A549 (cell line): Measurements from ENCODE around the gene CYP2R1. TPM values are rescaled to one million over a fixed set of nuclear protein-coding genes. Genes with fewer than 3 reads are reported as not detected.

ENCODE experiments used
- ATAC-seq, 2 experiments: fragments of 200-7000 bp in 1 of 2; fragments of >200 bp in 1 of 2; cut with Nextera tagmentation in 1 of 2; cut with Tn5 transposase in 1 of 2; 3 replicates each; pipeline versions ENCODE4 v1.8.0 to v1.9.1; 2018 to 2020; ENCODE audit warnings: mild to moderate bottlenecking in 1 of 2, moderate library complexity in 1 of 2
- CTCF ChIA-PET: fragments of 300-600 bp; sonication (Branson Sonifier 250); formaldehyde crosslinking; extraction: SDS; loops from one replicate; lab custom pipeline; 2021; ENCODE audit warnings: antibody characterized with exemption, inconsistent platforms; lab: Yijun Ruan, JAX
- POLR2A ChIA-PET: fragments of 350-600 bp; formaldehyde crosslinking; extraction: SDS; loops from one replicate; lab custom pipeline; 2021; ENCODE audit warnings: antibody characterized with exemption, inconsistent platforms; lab: Yijun Ruan, JAX
- DNase-seq, 2 experiments: peaks; one replicate each; pipeline versions ENCODE4 v3.0.0 to v3.0.0-alpha.2; 2011 to 2016; ENCODE audit warnings: low read depth in 1 of 2, low spot score in 1 of 2
- FAIRE-seq: peaks from 2 replicates; lab custom pipeline; 2011; peaks lifted over from hg19 to GRCh38; lab: Jason Lieb, UNC
- H3K27ac ChIP-seq, 2 experiments: fragments of >200 bp; sonication (Bioruptor Twin); formaldehyde crosslinking; 3 replicates each; pipeline ENCODE4 v1.5.1; 2016 to 2017
- H3K4me1 ChIP-seq: fragments of >200 bp; sonication (Bioruptor Twin); formaldehyde crosslinking; 3 replicates; pipeline ENCODE4 v1.6.1; 2016
- H3K4me2 ChIP-seq: fragments of >200 bp; sonication (Bioruptor Twin); formaldehyde crosslinking; 3 replicates; pipeline ENCODE4 v1.6.1; 2016
- H3K4me3 ChIP-seq: fragments of >200 bp; sonication (Bioruptor Twin); formaldehyde crosslinking; 3 replicates; pipeline ENCODE4 v1.5.1; 2016
- H3K9me3 ChIP-seq: fragments of >200 bp; sonication (Bioruptor Twin); formaldehyde crosslinking; 3 replicates; pipeline ENCODE4 v1.6.1; 2016
- BHLHE40 ChIP-seq: IDR thresholded peaks from 2 replicates; pipeline ENCODE4 v1.6.1; 2012; ENCODE audit warnings: low read depth, low read length, inconsistent platforms
- CBX2 ChIP-seq: fragments of 200-600 bp; sonication (generic); IDR thresholded peaks from 2 replicates; pipeline ENCODE4 v1.6.1; 2016; ENCODE audit warnings: low read depth, mild to moderate bottlenecking, borderline replicate concordance
- CBX8 ChIP-seq: fragments of 200-600 bp; sonication (generic); IDR thresholded peaks from 2 replicates; pipeline ENCODE4 v1.6.1; 2016
- CHD2 ChIP-seq: fragments of 150-350 bp; IDR thresholded peaks from 2 replicates; pipeline ENCODE4 v1.6.1; 2014; ENCODE audit warnings: low read length; ENCODE audit not compliant: partially characterized antibody
- CTCF ChIP-seq: fragments of >200 bp; sonication (Bioruptor Twin); formaldehyde crosslinking; IDR thresholded peaks from 3 replicates; pipeline ENCODE4 v1.5.1; 2016
- EHF ChIP-seq: fragments of 250-450 bp; sonication (Bioruptor Pico); IDR thresholded peaks from 2 replicates; pipeline ENCODE4 v1.5.0; 2020; ENCODE audit warnings: mild to moderate bottlenecking
- EHMT2 ChIP-seq: fragments of 200-600 bp; sonication (generic); IDR thresholded peaks from 2 replicates; pipeline ENCODE4 v1.6.1; 2016; ENCODE audit warnings: antibody characterized with exemption, low read depth, mild to moderate bottlenecking, moderate library complexity
- ELK1 ChIP-seq: fragments of 150-350 bp; IDR thresholded peaks from 2 replicates; pipeline ENCODE4 v1.6.1; 2014; ENCODE audit warnings: low read depth, mild to moderate bottlenecking, low read length
- EP300 ChIP-seq, 2 experiments: fragments of >200 bp; sonication (Bioruptor Twin); formaldehyde crosslinking; IDR thresholded peaks; 2 replicates in 1 of 2; 3 replicates in 1 of 2; pipeline ENCODE4 v1.6.1; 2016 to 2017
- ESRRA ChIP-seq: fragments of 150-350 bp; IDR thresholded peaks from 2 replicates; pipeline ENCODE4 v1.6.1; 2014; ENCODE audit warnings: mild to moderate bottlenecking, low read length, borderline replicate concordance
- GATA3 ChIP-seq: IDR thresholded peaks from 2 replicates; pipeline ENCODE4 v1.6.1; 2012; ENCODE audit warnings: borderline replicate concordance
- HDAC2 ChIP-seq: fragments of 200-600 bp; sonication (generic); IDR thresholded peaks from 2 replicates; pipeline ENCODE4 v1.6.1; 2016
- HES2 ChIP-seq: fragments of >200 bp; sonication (Bioruptor Twin); formaldehyde crosslinking; IDR thresholded peaks from 2 replicates; pipeline ENCODE4 v1.6.1; 2016
- HMGXB4 ChIP-seq: fragments of 250-450 bp; sonication (Bioruptor Pico); IDR thresholded peaks from 2 replicates; pipeline ENCODE4 v1.5.0; 2021; ENCODE audit warnings: mild to moderate bottlenecking, moderate library complexity, borderline replicate concordance
- HOXA7 ChIP-seq: fragments of 250-450 bp; sonication (Bioruptor Pico); IDR thresholded peaks from 2 replicates; pipeline ENCODE4 v1.5.0; 2020; ENCODE audit warnings: mild to moderate bottlenecking, moderate library complexity
- KDM1A ChIP-seq: fragments of 200-600 bp; sonication (generic); IDR thresholded peaks from 2 replicates; pipeline ENCODE4 v1.6.1; 2016; ENCODE audit warnings: low read depth, mild to moderate bottlenecking
- KDM5A ChIP-seq: fragments of 200-600 bp; sonication (generic); IDR thresholded peaks from 2 replicates; pipeline ENCODE4 v1.6.1; 2016; ENCODE audit warnings: antibody characterized with exemption, mild to moderate bottlenecking
- NR3C1 ChIP-seq: fragments of >200 bp; sonication (Bioruptor Twin); formaldehyde crosslinking; IDR thresholded peaks from 3 replicates; pipeline ENCODE4 v1.6.1; 2017
- PBX3 ChIP-seq: IDR thresholded peaks from 2 replicates; pipeline ENCODE4 v1.6.1; 2012
- POLR2A ChIP-seq: IDR thresholded peaks from 2 replicates; pipeline ENCODE4 v1.6.1; 2012; ENCODE audit warnings: mild to moderate bottlenecking, low read length
- RCOR1 ChIP-seq: fragments of 150-350 bp; IDR thresholded peaks from 2 replicates; pipeline ENCODE4 v1.6.1; 2014; ENCODE audit warnings: antibody characterized with exemption, low read length, low read depth
- RFX5 ChIP-seq: fragments of 450-650 bp; IDR thresholded peaks from 2 replicates; pipeline ENCODE4 v1.7.1; 2014; ENCODE audit warnings: antibody characterized with exemption, mild to moderate bottlenecking, moderate library complexity
- SREBF2 ChIP-seq: fragments of 450-650 bp; IDR thresholded peaks from 2 replicates; pipeline ENCODE4 v1.6.1; 2014; ENCODE audit warnings: mild to moderate bottlenecking, moderate library complexity
- TFCP2L1 ChIP-seq: fragments of 250-450 bp; sonication (Bioruptor Pico); IDR thresholded peaks from 2 replicates; pipeline ENCODE4 v1.5.0; 2021; ENCODE audit warnings: mild to moderate bottlenecking
- TP53 ChIP-seq: fragments of 250-450 bp; sonication (Bioruptor Pico); IDR thresholded peaks from 2 replicates; pipeline ENCODE4 v1.5.0; 2021; ENCODE audit warnings: mild to moderate bottlenecking, moderate library complexity
- ZFP36 ChIP-seq: fragments of 450-650 bp; IDR thresholded peaks from 2 replicates; pipeline ENCODE4 v1.6.1; 2014; ENCODE audit warnings: borderline replicate concordance; ENCODE audit not compliant: partially characterized antibody
- ZNF302 ChIP-seq: fragments of 250-450 bp; sonication (Bioruptor Pico); IDR thresholded peaks from 2 replicates; pipeline ENCODE4 v1.9.0; 2021; ENCODE audit warnings: inconsistent platforms, mild to moderate bottlenecking, moderate library complexity
- ZSCAN20 ChIP-seq: fragments of 250-450 bp; sonication (Bioruptor Pico); IDR thresholded peaks from 2 replicates; pipeline ENCODE4 v1.8.0; 2022; ENCODE audit warnings: mild to moderate bottlenecking, moderate library complexity
- WGBS: methylation state at CpG from one replicate; pipeline ENCODE4 v1.1.6; 2017; ENCODE audit errors: missing lambda C conversion rate; 5-methylcytosine and 5-hydroxymethylcytosine counted together
- polyA plus RNA-seq, 4 experiments: library from polyadenylated mRNA; depleted of rRNA in 3 of 4; stranded (reverse); fragments of >200 nt; fragmentation: RNase III in 1 of 4; extraction: RNeasy Plus Mini Kit Qiagen cat#74134 plus additional on column Dnase treatment in 1 of 4; gene quantifications; 2 replicates in 3 of 4; 3 replicates in 1 of 4; pipeline ENCODE4 v1.2.3, GENCODE V29; 2011 to 2017
- TF ChIP-seq, protein P1 (sequence below): IDR thresholded peaks from 2 replicates; pipeline ENCODE4 v1.6.1; 2012
- TF ChIP-seq, protein P2 (sequence below): fragments of 450-650 bp; IDR thresholded peaks from 2 replicates; pipeline ENCODE4 v1.6.1; 2014; ENCODE audit warnings: antibody characterized with exemption

Gene CYP2R1
- polyA plus RNA-seq, 2 of the 4 experiments (the other 2 are of a cell fraction) = 16.4 to 37.9 TPM

DNA sequence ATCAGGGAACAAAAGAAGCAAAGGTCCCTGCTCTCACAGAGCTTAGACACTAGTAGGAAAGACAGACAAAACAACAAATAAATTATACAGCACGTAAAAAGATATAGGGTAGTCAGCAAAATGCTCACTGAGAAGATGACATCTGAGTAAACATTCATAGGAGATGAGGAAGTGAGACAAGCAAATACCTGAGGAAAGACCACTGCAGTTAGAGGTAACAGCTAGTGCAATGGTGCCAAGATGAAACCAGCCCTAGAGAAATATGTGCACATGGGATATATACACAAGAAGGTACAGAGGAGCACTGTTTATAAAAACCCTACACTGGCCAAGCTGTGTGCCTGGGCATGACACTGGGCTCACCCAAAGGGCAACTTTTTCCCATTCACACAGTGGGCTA is 9.8 kb downstream of the CYP2R1 start:
- Histone ChIP-seq H3K27ac (no peak overlapping the region), H3K4me2 (no peak overlapping the region), H3K4me3 (no peak overlapping the region), H3K4me1 (no peaks in the 10 kb centered on the region), H3K9me3 (no peaks in the 10 kb centered on the region)
- no peak for DNase-seq
- ChIA-PET CTCF (interaction anchor here (0.6 to 1.6 kb wide), 2 partner anchors 24 to 391 kb away, joined by 3 to 5 read pairs; no protein-coding TSS in a partner anchor), POLR2A (no interaction called here)
- no peak for ATAC-seq
- no peak for TF ChIP-seq RFX5
- TF ChIP-seq CHD2 = no peak
- TF ChIP-seq SREBF2 = no peak
- no peak for TF ChIP-seq EP300 (IDR thresholded peaks at IDR 0.05)
- no peak for TF ChIP-seq HMGXB4 (CRISPR knock-in tag)
- no peak for TF ChIP-seq PBX3
- no peak for TF ChIP-seq EHMT2
- no peak for TF ChIP-seq KDM5A
- TF ChIP-seq TFCP2L1 (CRISPR knock-in tag) = no peak
- no peak for TF ChIP-seq ZNF302 (CRISPR knock-in tag)
- TF ChIP-seq, protein P1, sequence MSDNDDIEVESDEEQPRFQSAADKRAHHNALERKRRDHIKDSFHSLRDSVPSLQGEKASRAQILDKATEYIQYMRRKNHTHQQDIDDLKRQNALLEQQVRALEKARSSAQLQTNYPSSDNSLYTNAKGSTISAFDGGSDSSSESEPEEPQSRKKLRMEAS = no peak
- TF ChIP-seq GATA3 = no peak
- no peak for TF ChIP-seq HES2
- TF ChIP-seq ZSCAN20 (CRISPR knock-in tag) = no peak
- TF ChIP-seq ESRRA = no peak
- TF ChIP-seq POLR2A = no peak
- no peak for TF ChIP-seq BHLHE40
- no peak for TF ChIP-seq TP53 (CRISPR knock-in tag)
- TF ChIP-seq EHF (CRISPR knock-in tag) = no peak
- no peak for TF ChIP-seq ZFP36
- 92% methylated on average over 1 of the region's 1 CpG for WGBS
- FAIRE-seq = no peak

GRCh38 chr11:14881576-14882193 is 10.3 kb downstream of the CYP2R1 start:
- H3K4me3 ChIP-seq = no peak overlapping the region
- ATAC-seq = no peak
- ChIA-PET POLR2A (no interaction called here), CTCF (interaction anchor here (0.6 to 1.6 kb wide), 3 partner anchors 9 to 392 kb away, joined by 3 to 5 read pairs (median 3); no protein-coding TSS in a partner anchor)
- H3K4me1 ChIP-seq = no peaks in the 10 kb centered on the region
- WGBS = 87% methylated on average over 2 of the region's 2 CpGs
- no peak overlapping the region for H3K27ac ChIP-seq
- H3K9me3 ChIP-seq = no peaks in the 10 kb centered on the region
- DNase-seq = no peak
- H3K4me2 ChIP-seq = no peak overlapping the region
- no peak for FAIRE-seq
- TF ChIP-seq RCOR1 = no peak
- TF ChIP-seq, protein P2, sequence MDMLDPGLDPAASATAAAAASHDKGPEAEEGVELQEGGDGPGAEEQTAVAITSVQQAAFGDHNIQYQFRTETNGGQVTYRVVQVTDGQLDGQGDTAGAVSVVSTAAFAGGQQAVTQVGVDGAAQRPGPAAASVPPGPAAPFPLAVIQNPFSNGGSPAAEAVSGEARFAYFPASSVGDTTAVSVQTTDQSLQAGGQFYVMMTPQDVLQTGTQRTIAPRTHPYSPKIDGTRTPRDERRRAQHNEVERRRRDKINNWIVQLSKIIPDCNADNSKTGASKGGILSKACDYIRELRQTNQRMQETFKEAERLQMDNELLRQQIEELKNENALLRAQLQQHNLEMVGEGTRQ = no peak
- no peak for TF ChIP-seq NR3C1
- no peak for TF ChIP-seq ELK1
- TF ChIP-seq CBX2 = no peak
- TF ChIP-seq HOXA7 = no peak
- TF ChIP-seq KDM1A = no peak
- TF ChIP-seq CTCF = no peak
- TF ChIP-seq HMGXB4 (CRISPR knock-in tag) = no peak
- TF ChIP-seq HDAC2 = no peak
- TF ChIP-seq TFCP2L1 (CRISPR knock-in tag) = no peak
- no peak for TF ChIP-seq CBX8
